HG03571 (cell line): ENCODE results near the gene DMBX1.

Source experiments
- ATAC-seq: cut with Tn5 transposase; IDR thresholded peaks from one replicate; pipeline ENCODE4 v1.9.1; 2021; ENCODE audit not compliant: unreplicated experiment

Gene DMBX1

GRCh38 chr1:46480959-46481646 is 8.5 kb upstream of the DMBX1 start:
- ATAC-seq: no peak

DNA sequence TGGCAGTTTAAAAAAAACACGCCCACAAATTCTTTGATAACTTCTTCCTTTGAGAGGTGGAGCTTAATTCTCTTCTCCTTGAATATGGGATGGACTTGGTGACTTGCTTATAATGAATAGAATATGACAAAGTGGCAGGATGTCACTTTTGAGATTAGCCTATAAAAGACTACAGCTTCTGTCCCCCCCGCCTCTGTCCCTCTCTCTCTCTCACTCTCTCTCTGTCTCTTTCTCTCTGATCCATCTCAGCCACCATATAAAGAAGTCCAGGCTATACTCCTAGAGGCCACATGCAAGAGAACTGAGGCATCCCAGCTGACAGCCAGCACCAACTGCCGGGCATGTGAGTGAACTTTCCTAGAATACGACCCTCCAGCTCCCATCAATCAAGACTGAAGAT is 7.7 kb upstream of the DMBX1 start:
- no peak for ATAC-seq

GRCh38 chr1:46483589-46483988 is 6.0 kb upstream of the DMBX1 start:
- ATAC-seq: no peak

DNA sequence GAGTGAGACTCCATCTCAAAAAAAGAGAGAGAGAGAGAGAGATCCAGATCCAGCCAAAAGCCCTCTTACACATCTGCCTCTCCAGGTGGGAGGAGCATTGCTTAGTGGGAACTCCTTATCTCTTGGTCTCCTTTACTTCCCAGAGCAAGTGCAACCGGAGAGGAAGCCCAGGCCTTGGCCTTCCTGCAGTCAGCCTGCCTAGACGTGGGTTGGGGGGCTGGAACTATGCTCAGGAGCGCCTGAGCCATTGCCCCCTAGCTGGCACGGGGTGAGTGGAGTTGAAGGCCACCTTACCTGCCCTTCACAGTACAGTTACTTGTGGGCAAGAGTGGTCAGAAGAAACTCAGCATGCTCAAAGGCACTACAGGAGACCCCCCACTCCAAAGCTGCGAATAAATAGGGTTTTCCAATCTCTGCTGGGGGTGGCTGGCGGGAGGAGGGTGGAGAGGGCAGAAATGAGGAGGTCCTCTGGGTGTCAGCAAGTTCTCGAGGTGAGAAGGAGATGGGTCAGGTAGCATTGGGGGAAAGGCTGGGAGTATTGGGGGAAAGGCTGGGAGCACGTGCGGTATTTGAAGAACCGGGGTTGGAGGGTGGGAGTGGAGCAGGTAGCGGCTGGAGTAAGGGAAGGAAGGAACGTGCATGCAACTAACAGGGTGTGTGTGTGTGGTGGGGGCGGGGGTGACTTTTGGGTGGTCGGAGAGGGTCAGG is 4.7 kb upstream of the DMBX1 start:
- no peak for ATAC-seq

DNA sequence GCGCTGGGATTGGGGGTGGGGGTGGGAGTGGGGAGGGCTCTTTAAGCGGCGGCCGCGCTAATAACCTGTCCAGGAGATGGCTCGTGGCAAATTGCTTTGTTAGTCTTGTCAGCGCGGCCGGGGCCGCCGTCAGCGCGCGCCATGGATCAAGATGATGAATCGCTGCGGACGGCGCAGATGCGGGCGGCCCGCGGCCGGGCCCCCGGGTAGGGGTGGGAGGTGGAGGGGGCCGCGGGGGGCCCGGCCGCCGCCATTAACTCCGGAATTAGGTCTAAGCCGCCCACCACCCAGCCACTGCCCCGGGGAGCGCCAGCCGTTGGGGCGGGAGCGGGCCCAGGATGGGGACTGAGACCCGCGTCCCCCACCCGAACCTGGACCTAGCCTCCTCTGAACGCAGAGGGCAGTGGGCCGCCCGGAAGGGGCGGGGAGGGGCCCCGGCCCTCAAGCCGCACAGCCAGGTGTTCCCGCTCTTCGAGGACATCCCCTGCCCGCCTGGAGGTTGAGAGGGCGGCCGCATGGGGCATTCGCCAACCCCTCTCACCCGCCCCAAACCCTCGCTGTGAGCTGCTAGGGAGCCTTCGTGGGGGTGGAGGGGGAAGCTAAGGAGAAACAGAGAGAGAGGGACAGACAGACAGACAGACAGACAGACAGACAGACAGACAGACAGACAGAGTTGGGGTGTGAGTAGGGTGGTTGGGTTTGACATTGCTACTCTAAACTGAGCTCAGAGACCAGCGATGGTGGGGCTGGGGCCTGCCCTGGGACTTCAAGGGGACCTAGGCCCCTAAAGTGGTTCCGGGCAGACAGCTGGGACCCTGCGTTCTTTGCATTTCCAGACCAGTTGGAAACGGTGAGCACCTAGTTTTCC is 3.8 kb upstream of the DMBX1 start:
- no peak for ATAC-seq

DNA sequence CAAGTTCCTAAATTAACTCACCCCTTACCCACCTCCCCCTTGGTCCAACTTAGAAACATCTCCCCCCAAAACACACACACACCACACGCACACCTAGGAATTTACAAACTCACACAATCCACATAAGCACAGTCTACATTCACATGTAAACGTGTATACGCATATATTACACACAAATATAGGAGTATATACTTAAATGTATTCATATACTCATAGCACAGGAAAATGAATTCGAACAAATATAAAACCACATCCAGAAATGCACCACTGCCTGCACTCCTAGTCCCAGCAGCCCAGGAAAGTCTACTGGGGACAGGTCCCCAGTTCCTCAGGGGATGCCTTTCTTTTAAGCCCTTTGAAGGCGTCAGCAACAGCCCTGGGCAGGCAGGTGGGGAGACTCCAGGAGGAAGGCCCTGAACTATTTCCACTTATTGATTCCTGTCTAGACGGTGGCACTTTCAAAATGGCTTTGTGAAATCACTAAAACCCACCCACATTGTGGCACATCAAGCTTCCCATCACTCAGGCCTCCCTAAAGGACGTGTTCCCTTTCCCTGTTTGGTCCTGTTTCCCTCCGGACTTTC is 3.1 kb upstream of the DMBX1 start:
- ATAC-seq: no peak

GRCh38 chr1:46487818-46488218 is 1.8 kb upstream of the DMBX1 start:
- ATAC-seq: no peak

GRCh38 chr1:46488343-46489168 is 1.1 kb upstream of the DMBX1 start:
- ATAC-seq: no peak

DNA sequence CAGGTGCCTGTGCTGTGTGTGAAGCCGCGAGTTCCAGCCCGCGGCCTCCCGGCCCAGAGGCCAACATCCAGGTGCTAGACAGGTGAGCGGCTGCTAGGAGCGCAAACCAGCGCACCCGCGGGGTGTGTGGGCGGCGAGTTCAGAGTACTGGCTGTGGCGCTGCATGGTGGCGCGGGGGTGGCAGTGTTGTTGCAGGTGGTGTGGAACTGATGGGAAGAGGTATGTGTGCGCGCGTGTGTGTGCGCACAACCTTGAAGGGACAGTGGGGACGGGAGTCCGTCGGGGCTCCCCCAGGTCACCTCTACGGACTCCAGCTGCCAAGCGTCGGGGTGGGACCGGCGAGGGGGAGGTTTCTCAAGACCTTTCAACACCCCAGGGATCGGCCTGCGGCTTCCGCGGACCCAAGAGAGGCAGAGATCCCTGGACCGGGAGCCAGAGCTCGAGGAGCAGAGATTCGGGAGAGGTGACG is 433 bp upstream of the DMBX1 start:
- ATAC-seq: no peak

DNA sequence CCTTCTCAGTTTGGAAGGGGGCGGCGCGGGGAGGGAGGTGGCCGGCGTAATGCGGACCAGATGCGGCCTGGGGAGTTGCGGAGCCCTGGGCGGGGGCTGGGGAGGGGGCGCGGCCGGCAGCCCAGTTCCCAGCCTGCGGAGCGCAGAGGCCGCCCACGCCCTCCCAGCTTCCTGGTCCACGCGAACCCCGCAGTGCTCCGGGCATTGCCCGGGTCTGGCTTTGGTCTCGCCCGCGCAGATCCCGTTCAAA is 695 bp downstream of the DMBX1 start:
- no peak for ATAC-seq

DNA sequence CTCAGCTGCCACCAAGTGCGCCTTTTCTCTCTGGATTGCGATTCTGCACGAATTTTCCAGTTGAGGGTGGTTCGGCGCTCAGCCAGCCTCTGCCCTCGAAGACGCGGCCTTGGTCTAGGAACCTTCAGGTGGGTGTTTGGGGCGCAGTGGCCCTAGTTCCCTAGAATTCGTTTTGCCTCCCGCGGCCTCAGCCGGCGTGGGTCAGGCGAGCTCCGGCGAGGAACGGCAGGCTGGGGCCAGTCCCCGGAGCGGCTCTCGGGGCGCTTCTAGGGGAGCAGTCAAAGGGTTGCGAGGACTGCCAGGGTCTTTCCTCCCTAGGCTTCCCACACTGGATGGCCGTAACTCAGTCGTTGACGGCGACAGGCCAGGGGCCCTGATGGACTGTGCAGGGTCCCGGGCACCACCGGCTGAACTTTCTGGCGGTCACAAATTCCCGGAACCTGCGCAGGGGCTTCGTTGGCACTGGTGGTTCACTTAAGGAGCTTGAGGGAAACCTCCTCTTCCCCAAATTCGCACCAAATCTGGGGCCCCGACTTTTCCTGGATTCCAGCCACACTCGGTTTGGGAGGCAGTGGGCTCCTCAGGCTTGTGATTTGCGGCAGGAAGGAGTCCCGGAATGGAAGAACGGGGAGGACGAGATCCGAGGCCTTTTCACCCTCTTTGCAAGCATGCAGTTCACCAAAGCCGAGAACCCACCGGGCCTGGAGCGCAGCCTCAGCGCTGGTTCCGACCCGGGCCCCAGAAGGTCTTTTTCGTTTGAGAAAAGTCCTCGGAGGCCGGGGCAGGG is 1.2 kb downstream of the DMBX1 start:
- ATAC-seq: no peak

DNA sequence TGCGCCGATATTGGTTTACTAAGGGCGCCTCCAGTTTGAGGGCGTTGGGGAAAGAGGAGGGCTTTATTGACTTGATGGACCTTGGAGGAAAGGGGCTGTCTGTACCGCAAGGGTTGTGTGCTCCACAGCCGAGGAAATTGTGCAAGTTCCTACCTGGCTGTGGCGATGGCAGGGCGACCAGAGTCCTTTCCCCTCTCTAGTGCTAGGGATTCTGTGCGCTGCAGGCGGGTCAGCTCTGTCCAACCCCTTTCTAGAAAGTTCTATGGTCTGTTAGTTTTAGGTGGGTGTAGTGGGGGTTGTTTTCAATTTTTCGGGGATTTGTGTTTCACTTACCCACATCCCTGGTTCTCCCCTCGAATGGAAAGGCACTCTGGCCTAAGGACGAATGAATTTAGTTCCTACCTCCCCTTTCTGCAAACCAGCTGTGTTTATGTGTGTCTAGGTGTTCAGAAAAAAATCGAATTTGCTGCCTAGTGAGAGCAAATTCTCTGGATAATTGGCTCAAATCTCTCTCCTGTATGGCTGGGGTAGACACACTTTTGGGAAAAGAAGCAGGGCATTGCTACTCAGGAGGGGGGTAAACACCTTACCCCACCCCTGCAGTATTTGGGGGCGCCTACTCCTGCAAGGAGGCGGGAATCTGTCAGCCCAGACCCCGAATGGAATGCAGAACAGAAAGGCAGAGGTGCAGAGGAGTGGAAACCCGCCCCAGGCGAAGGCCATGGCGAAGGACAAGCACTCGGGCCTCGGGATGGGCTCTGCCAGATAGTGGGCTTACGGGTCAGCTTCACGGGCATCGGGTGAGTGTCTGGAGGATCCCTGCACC is 2.0 kb downstream of the DMBX1 start:
- ATAC-seq: no peak

DNA sequence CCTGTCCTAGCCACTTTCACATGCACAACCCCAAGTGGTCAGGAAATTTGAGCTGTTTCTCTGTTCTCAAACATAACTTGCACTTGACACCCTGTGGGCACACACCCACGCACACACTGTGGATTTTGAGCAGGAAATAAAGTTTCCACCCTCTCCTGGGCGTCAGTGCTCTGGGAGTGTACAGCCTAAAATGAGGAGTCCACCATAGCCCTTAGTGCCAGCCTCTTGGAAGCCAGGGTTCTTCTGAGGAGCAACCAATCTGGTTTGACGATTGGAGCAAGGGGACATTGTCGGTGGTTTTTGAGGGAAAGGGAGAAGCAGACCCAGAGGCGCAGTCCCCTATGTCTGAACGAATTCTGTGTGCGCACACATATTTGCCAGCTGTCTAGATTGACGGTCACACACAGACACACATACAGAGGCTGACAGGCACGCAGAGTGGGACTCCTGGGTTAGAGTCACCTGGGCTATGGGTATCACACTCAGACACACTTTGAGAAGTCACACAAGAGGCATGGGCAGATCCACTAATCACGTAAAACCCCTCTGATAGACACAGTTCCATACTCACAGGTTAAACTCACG is 2.7 kb downstream of the DMBX1 start:
- no peak for ATAC-seq

DNA sequence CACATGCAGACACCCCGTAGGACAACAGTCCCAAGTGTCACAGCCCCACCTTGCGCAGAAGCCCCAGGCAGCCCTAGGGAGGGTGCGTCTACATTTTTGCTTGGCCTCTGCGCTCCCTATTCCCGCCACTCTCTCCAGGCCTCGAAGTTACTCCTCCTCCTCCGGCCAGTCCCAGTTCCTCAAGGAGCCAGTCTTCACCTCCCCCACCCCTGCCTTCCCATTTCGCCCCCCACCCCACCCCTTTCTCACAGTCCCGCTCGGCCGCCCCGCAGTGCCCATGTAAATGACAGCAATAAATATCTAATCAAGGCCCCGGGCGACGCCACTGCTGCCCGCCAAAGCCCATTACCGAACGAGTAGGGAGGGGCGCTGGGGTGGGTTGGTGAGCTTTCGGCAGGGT is 3.2 kb downstream of the DMBX1 start:
- ATAC-seq: no peak

- no peak for ATAC-seq
Observed at GRCh38 chr1:46493316-46494032, 3.8 kb downstream of the DMBX1 start.

DNA sequence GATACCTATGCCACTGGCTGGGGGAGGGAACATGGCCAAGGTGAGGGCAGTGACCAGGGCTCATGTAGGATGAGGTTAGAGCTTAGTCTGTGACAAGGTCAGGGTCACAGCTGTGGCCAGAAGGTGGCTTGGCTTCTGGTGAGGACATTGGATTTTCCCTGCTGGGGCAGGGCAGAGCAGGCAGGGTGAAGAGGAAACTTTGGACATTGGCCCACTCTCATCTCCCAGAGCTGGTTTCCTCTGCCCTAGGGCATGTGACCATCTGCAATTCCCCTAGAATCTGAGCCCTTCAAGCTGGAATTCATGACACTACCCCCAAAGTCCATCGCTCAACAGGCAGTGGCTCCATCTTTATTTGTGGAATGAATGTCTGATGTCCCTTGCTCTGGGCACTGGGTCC is 5.3 kb downstream of the DMBX1 start:
- ATAC-seq: no peak

DNA sequence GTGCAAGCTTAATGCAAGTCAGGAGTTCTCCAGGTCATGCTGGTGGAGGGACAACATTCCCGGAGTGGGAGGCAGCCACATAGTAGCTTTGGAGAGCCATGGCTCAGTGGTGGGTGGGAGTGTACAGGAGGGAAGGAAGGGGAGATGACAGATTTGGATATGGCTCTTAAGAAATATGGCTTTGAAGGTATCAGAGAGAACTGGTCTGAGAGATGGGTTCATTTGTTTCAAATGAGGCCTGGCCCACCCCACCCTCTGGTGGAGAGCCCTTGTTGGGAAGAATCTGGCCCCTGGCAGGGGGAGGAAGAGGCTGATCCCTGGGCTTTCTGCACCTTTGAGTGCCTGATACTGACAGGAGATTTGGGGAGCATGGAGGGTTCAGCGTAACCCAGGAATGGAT is 6.1 kb downstream of the DMBX1 start:
- ATAC-seq: no peak

GRCh38 chr1:46496505-46496904 is 6.9 kb downstream of the DMBX1 start:
- no peak for ATAC-seq
